CD4-positive, alpha-beta T cell (primary cell): ENCODE measurements around the gene GEMIN7. TPM values are rescaled to one million over a fixed set of nuclear protein-coding genes. Genes with fewer than 3 reads are reported as not detected.
A peak's percentile ranks its signal among the peaks of the same experiment; 100 is the strongest.

ENCODE experiments used
- ATAC-seq: fragments of 200-7000 bp; cut with Tn5 transposase; one replicate; pipeline ENCODE4 v1.10.0; 2022; ENCODE audit warnings: mild to moderate bottlenecking; ENCODE audit not compliant: poor library complexity
- CTCF ChIA-PET: fragments of 350-600 bp; sonication (Branson Sonifier 250); formaldehyde crosslinking; loops from one replicate; lab custom pipeline; 2021; ENCODE audit warnings: antibody characterized with exemption, inconsistent platforms; lab: Charles Lee
- POLR2A ChIA-PET: fragments of 350-600 bp; sonication (Branson Sonifier 250); formaldehyde crosslinking; loops from one replicate; lab custom pipeline; 2021; ENCODE audit warnings: antibody characterized with exemption, inconsistent platforms; lab: Charles Lee
- DNase-seq, 14 experiments: peaks; one replicate each; pipeline ENCODE4 v3.0.0-alpha.2; 2013 to 2020; ENCODE audit warnings: mixed read lengths in 2 of 14
- H3K27ac ChIP-seq, 2 donors: one replicate each; pipeline versions ENCODE4 v1.5.1 to v1.7.0; 2013; ENCODE audit warnings: low read length in 2 of 2, low read depth in 1 of 2, mild to moderate bottlenecking in 1 of 2
- H3K27me3 ChIP-seq, 2 experiments: 1 replicate in 1 of 2; 2 replicates in 1 of 2; pipeline versions ENCODE4 v1.6.1 to v1.7.0; 2013; ENCODE audit warnings: low read length in 2 of 2, control low read depth in 1 of 2, mild to moderate bottlenecking in 1 of 2, moderate library complexity in 1 of 2; ENCODE audit not compliant: insufficient read depth in 2 of 2, control insufficient read depth in 1 of 2
- H3K36me3 ChIP-seq: one replicate; pipeline ENCODE4 v1.6.1; 2013; ENCODE audit warnings: low read length, control low read depth; ENCODE audit not compliant: insufficient read depth
- H3K4me1 ChIP-seq: one replicate; pipeline ENCODE4 v1.6.1; 2013; ENCODE audit warnings: low read length, control low read depth; ENCODE audit not compliant: insufficient read depth
- H3K4me3 ChIP-seq: one replicate; pipeline ENCODE4 v1.5.1; 2013; ENCODE audit warnings: mild to moderate bottlenecking, low read length, moderate library complexity
- H3K9me3 ChIP-seq, 2 experiments: 1 replicate in 1 of 2; 2 replicates in 1 of 2; pipeline versions ENCODE4 v1.6.1 to v1.7.0; 2013; ENCODE audit warnings: low read length in 2 of 2, mild to moderate bottlenecking in 2 of 2, control low read depth in 1 of 2, moderate library complexity in 1 of 2; ENCODE audit not compliant: control insufficient read depth in 1 of 2, insufficient read depth in 1 of 2
- H3K27ac Mint-ChIP-seq: one replicate; pipeline ENCODE4 v1.8.0; 2020; ENCODE audit warnings: mixed read lengths
- H3K27me3 Mint-ChIP-seq: one replicate; pipeline ENCODE4 v1.8.0; 2021; ENCODE audit warnings: mixed read lengths
- H3K36me3 Mint-ChIP-seq: one replicate; pipeline ENCODE4 v1.8.0; 2021; ENCODE audit warnings: low read depth, mixed read lengths
- H3K4me1 Mint-ChIP-seq: one replicate; pipeline ENCODE4 v1.8.0; 2021; ENCODE audit warnings: low read depth, mixed read lengths
- H3K4me3 Mint-ChIP-seq: one replicate; pipeline ENCODE4 v1.8.0; 2020; ENCODE audit warnings: mild to moderate bottlenecking, mixed read lengths
- H3K9me3 Mint-ChIP-seq: one replicate; pipeline ENCODE4 v1.8.0; 2020; ENCODE audit warnings: mixed read lengths
- intact Hi-C, 2 experiments: fragments of 100-400 bp; cut with DNase I in 1 of 2; cut with micrococcal nuclease in 1 of 2; formaldehyde crosslinking; loops; one replicate each; pipeline versions ENCODE4 v1.15.1 to v1.9.0; 2023 to 2025; cut with DNase I, micrococcal nuclease
- total RNA-seq, 174 experiments: library from RNA in 2 of 174; stranded (reverse) in 2 of 174; gene quantifications; one replicate each; pipeline ENCODE4 v1.2.3 and lab custom pipeline; 2021 to 2026
- TF ChIP-seq, protein P1 (sequence below): fragments of 200-600 bp; IDR thresholded peaks from one replicate; pipeline ENCODE4 v1.8.0; 2022; ENCODE audit warnings: antibody characterized with exemption, mild to moderate bottlenecking

GEMIN7 gene
- total RNA-seq, 2 experiments from 2014 or later: 4.0 to 4.8 TPM

DNA sequence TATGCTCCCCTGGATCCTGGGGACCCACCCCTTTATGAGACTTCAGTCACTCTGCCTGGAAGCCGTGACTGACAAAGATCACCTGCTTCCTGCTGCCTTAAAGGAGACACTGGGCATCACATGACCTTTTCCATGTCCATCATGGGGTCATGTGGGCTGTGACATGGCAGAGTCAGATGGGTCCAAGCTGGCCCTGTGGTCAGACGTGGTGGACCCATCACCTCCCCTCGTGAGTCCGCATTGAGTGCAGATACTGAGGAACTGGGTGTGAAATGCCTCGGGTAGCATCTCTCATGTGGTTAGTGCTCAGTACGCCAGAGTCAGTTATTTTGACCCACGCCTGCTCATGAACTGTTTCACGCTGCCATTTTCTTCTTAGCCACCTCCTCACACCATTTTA, 54.6 kb downstream of the GEMIN7 start:
- Mint-ChIP-seq H3K36me3 (no peaks in the 10 kb centered on the region), H3K4me1 (no peaks in the 10 kb centered on the region), H3K27me3 (no peaks in the 10 kb centered on the region), H3K27ac (peak overlapping the region; percentile 36), H3K4me3 (no peak overlapping the region), H3K9me3 (no peaks in the 10 kb centered on the region)
- ChIA-PET POLR2A (no interaction called here), CTCF (no interaction called here)
- ATAC-seq (no peak), DNase-seq (no peak)
- intact Hi-C loops: no loop called here
- TF ChIP-seq, protein P1, sequence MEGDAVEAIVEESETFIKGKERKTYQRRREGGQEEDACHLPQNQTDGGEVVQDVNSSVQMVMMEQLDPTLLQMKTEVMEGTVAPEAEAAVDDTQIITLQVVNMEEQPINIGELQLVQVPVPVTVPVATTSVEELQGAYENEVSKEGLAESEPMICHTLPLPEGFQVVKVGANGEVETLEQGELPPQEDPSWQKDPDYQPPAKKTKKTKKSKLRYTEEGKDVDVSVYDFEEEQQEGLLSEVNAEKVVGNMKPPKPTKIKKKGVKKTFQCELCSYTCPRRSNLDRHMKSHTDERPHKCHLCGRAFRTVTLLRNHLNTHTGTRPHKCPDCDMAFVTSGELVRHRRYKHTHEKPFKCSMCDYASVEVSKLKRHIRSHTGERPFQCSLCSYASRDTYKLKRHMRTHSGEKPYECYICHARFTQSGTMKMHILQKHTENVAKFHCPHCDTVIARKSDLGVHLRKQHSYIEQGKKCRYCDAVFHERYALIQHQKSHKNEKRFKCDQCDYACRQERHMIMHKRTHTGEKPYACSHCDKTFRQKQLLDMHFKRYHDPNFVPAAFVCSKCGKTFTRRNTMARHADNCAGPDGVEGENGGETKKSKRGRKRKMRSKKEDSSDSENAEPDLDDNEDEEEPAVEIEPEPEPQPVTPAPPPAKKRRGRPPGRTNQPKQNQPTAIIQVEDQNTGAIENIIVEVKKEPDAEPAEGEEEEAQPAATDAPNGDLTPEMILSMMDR: no peak
- no peak overlapping the region for H3K4me3 ChIP-seq
- H3K27ac ChIP-seq: no peak overlapping the region
- no peaks in the 10 kb centered on the region for H3K36me3 ChIP-seq
- H3K4me1 ChIP-seq: no peaks in the 10 kb centered on the region
- no peaks in the 10 kb centered on the region for H3K9me3 ChIP-seq
- H3K27me3 ChIP-seq: no peaks in the 10 kb centered on the region

DNA sequence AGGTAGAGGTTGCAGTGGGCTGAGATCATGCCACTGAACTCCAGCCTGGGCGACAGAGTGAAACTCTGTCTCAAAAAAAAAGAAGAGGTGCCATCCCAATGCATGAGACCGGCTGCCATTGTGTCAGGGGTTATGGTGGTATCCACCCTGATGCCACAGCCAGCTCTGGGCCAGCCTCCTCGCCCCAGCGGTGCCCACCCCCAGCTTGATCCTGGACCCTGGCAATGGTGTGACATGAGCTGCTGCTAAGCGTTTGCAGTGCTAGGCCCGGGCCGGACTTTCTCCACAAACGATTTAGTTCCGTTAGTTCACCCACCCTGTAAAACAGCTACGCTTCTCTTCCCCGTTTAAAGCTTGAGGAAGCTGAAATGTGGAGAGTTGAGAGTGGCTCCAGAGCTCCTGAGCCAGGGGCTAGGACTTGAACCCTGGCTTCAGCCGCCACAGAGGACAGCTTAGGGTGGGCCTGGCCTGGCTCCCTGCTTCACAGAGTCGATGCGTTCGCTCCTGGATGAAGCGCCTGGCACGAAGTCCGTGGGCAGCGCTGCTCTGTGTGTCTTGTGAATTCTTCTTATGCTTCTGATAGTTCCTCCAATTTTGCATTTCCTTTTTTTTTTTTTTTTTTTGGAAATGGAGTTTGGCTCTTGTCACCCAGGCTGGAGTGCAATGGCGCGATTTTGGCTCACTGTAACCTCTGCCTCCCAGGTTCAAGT, 56.3 kb downstream of the GEMIN7 start:
- H3K27ac Mint-ChIP-seq: no peak overlapping the region
- H3K4me1 Mint-ChIP-seq: no peaks in the 10 kb centered on the region
- no peak overlapping the region for H3K4me3 ChIP-seq
- DNase-seq (no peak), ATAC-seq (no peak)
- H3K9me3 Mint-ChIP-seq: no peaks in the 10 kb centered on the region
- CTCF ChIA-PET: interaction anchor here (1.8 kb wide), 1 partner anchor 14 kb away, joined by 5 read pairs; no protein-coding TSS in a partner anchor
- POLR2A ChIA-PET: interaction anchor here (1.1 kb wide), 1 partner anchor 35 kb away, joined by 3 read pairs; no protein-coding TSS in a partner anchor
- no peaks in the 10 kb centered on the region for H3K27me3 ChIP-seq
- H3K4me1 ChIP-seq: no peaks in the 10 kb centered on the region
- no peaks in the 10 kb centered on the region for H3K27me3 Mint-ChIP-seq
- H3K27ac ChIP-seq: no peak overlapping the region
- no peaks in the 10 kb centered on the region for H3K9me3 ChIP-seq
- peaks cover 1% of the 10 kb centered on the region for H3K36me3 Mint-ChIP-seq
- no peak overlapping the region for H3K4me3 Mint-ChIP-seq
- intact Hi-C loops: no loop called here
- peaks cover under 1% of the 10 kb centered on the region for H3K36me3 ChIP-seq
- TF ChIP-seq, protein P1: no peak

DNA sequence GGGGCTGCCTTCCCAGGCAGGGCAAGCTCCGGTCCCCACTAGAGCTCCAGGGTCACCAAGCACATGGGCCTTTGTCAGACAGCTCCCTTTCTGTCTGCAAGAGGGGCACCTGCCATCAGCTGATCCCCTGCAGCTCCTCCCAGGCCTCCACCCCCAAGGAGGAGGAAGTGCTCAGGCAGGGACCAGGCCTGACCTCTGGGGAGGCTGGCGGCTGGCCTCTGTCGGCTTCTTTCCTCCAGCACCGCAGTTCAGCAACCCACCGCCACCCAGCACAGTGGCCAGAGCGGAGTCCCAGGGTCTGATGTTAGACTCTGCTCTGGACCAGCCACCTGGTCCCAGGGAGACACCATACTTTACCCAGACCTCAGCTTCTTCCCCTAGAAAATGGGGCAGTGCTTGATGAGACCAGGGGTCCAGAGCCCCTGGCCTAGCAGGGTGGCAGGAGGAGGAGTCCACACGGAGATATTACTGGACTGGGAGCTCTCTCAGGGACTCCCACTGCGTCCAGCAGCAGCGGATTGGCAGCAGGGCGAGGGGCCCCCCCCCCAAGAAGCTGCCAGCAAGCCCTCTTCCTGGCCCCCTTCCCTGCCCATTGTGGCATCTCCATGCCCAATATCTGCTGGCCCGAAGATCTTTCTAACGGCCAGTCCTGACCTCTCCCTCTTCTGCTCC, 57.6 kb downstream of the GEMIN7 start:
- H3K27me3 Mint-ChIP-seq: no peaks in the 10 kb centered on the region
- Histone ChIP-seq H3K4me3 (no peak overlapping the region), H3K9me3 (no peaks in the 10 kb centered on the region), H3K36me3 (peaks cover 14% of the 10 kb centered on the region), H3K27me3 (no peaks in the 10 kb centered on the region), H3K4me1 (no peaks in the 10 kb centered on the region), H3K27ac (no peak overlapping the region)
- TF ChIP-seq, protein P1: no peak
- H3K4me3 Mint-ChIP-seq: no peak overlapping the region
- H3K27ac Mint-ChIP-seq: no peak overlapping the region
- no peaks in the 10 kb centered on the region for H3K9me3 Mint-ChIP-seq
- no peak for DNase-seq
- H3K4me1 Mint-ChIP-seq: no peaks in the 10 kb centered on the region
- H3K36me3 Mint-ChIP-seq: peaks cover 7% of the 10 kb centered on the region
- ChIA-PET CTCF (interaction anchor here (1.8 kb wide), 1 partner anchor 12 kb away, joined by 5 read pairs; no protein-coding TSS in a partner anchor), POLR2A (interaction anchor here (0.7 to 1.1 kb wide), 2 partner anchors 34 to 44 kb away, joined by 3 read pairs; partner anchors contain the start of gene PPP1R37)
- intact Hi-C loops: no loop called here
- no peak for ATAC-seq
